Right forelimb (tissue), 1 donor: ENCODE measurements around the gene HOXB9.

Source experiments
- DNase-seq: peaks from one replicate; pipeline ENCODE4 v3.0.0-alpha.2; 2018

HOXB9 gene

DNA sequence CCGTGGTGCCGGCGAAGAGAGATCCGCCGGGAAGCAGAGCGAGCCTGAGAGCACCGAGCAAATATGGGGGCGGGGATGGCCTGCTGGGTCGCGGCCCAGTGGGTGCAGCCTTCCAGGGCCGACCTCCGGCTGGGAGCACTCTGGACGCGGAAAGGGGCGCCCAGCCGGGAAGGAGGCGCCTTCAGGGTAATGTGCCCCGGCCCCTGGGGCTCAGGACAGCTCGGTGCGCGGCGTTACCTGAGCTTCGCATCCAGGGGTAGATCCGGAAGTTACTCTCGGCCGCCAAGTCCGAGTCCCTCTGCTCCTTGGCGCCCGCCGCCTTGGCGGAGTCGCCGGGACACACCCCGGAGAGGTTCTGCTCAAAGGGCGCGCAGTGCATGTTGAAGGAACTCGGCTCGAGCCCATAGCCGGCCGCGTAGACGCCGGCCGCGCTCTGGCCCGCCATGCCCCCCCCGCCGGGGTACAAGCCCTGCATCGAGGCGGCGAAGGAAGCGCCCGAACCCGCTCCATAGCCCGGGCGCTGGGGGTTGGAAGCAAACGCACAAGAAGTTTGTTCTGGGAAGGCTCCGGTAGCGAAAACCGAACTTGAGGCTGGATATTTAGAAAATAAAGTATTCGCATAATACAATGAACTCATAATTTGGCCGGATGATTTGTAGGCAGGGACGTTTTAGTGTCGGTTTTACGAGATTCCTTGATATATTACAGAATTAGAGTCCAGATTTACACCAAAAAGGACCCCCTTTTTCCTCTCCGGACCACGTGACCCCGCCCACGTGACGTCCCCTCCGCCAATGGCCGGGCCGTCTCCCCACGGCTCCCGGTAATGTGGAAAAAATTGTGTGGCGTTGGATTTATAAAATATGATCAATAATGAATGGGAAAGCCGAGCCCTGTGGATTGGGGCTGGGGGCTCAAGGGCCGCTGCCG lies 15.6 kb downstream of the HOXB9 start, which contains the start of gene HOXB7:
HOXB7 (minus strand) TSS at position 736 of the 930 bp plus-strand sequence; CDS start at position 637, 99 bp downstream.
- no peak for DNase-seq

DNA sequence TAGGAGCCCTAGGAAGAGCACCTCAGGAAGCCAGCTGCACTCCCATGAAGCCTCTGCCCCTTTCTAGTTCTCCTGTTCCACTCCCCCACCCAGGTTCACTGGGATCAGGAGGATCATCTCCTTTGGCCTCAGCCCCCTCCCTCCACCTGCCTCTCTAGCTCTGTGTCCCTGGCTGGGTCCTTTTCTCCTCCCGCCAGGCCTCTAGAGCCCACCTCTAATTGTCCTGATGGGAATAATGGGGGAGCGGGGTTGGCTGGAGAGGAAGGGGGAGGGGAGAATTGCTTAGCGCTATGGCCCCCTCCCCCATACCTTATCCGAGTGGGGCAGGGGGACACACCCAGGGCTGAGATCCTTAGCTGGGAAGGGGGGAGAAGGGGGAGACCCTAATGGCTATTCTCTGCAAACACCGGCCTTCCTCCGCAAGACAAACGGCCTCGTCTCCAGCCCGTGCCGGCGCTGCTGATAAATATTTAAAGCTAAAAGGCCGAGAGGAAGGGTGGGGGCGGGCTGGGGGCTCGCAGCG lies 16.3 kb downstream of the HOXB9 start:
- DNase-seq: no peak

- DNase-seq: no peak
These were observed 17.1 kb downstream of the HOXB9 start for GRCh38 chr17:48609033-48609432.

DNA sequence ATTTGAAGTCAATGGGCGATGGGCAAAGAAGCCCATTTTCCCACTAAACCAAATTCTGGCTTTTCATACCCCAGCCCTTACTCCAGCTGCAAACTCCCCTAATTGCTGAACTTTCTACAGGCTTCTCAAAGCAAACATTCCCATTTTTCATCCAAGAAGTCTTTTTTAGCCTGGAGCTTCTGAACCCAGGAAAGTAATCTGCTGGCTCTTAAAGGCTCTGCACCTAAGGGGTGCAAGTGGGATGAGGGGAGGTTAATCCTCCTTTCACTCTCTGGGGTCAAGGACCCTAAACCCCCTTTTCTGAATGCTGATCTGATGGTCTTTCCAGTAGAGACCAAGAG lies 17.7 kb downstream of the HOXB9 start:
- DNase-seq: no peak

- no peak for DNase-seq
These were observed 19.1 kb downstream of the HOXB9 start for GRCh38 chr17:48606892-48607614.

DNA sequence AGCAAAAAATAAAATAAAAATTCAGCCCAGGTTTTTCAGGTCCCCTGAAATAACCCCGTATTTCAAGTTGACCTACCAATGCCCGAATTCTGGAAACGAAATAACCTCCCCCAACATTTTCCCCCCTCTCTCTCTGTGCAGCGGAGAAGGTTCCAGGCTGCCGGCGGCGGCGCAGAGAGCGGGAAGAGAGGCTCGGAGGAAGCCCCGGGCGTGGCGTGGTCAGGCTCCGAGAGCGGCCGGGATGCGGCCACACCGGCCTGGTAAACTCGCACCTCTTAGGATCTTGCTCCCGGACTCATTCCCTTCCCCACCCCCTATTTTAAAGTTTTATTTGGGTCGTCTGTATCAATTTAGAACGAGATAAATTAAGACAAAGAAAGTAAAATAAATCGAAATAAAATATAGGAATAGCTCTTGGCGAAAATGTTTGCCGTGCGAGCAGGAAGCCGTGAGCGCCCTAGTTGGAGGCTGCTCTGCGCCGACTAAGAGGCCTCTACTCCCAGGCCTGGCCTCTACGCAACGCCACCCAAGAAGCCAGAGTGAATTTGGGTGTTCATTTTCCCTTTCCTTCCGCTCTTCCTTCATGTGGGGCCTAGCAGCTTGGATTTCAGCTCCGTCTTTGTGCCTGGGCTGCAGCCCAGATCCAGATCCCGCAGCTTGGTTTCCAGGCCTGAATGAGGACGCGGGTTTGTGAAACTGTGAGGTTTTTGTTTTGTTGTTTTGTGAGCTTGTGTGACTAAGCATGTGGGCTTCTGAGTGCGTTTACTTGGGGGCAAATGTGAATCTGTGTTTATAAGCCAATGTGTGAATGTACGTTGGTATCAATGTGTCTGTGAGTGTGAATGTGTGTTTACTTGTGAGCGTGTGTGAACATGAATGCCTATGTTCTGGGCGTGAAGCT lies 19.9 kb downstream of the HOXB9 start:
- DNase-seq: no peak

DNA sequence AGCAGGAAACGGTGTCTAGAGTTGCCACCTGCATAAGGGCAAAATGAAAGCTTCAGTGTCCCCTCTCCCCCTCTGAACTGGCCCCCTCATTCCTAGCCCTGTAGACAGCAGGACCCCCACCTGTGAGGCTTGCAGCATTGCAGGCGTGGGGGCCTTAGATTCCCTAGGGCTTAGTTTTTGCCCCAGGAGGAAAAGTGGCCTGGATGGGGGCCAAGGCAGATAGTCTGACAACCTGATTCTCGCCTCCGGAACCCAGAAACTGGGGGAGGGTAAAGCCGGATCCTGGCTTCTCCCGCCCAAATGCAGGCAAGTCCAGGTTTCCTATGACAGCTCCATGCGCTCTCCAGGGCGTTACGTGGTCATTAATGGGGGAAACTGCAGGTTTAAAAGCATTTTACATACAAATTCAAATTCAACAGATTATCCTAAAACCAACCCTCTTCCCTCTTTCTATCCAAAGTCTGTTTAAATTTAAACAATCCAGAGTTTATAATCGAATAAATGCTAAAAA lies 20.7 kb downstream of the HOXB9 start:
- no peak for DNase-seq

GRCh38 chr17:48604770-48605329 lies 21.3 kb downstream of the HOXB9 start, which contains the start of gene HOXB6:
Gene HOXB6 (minus strand): TSS chr17:48604986. CDS start chr17:48598150, 6,836 bp downstream.
- DNase-seq: no peak

- no peak for DNase-seq
These were observed 22.0 kb downstream of the HOXB9 start for GRCh38 chr17:48603959-48604769.

- no peak for DNase-seq
These were observed 24.4 kb downstream of the HOXB9 start for GRCh38 chr17:48601539-48602425.

DNA sequence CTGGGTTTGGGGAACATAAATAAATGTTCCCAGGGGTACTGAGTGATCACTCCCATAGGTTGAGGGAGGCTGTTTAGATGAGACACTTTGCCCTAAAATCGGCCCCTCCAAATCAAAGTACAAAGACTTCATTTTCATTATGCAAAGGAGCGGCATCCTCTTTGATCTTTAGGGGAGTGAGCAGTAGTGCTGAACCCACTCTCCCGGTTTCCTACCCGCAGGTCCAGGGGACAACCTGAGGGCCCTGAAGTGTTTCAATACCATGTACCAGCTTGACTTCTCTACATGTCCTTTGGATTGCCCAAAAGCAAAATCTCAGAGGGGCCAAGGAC lies 25.0 kb downstream of the HOXB9 start:
- DNase-seq: no peak

DNA sequence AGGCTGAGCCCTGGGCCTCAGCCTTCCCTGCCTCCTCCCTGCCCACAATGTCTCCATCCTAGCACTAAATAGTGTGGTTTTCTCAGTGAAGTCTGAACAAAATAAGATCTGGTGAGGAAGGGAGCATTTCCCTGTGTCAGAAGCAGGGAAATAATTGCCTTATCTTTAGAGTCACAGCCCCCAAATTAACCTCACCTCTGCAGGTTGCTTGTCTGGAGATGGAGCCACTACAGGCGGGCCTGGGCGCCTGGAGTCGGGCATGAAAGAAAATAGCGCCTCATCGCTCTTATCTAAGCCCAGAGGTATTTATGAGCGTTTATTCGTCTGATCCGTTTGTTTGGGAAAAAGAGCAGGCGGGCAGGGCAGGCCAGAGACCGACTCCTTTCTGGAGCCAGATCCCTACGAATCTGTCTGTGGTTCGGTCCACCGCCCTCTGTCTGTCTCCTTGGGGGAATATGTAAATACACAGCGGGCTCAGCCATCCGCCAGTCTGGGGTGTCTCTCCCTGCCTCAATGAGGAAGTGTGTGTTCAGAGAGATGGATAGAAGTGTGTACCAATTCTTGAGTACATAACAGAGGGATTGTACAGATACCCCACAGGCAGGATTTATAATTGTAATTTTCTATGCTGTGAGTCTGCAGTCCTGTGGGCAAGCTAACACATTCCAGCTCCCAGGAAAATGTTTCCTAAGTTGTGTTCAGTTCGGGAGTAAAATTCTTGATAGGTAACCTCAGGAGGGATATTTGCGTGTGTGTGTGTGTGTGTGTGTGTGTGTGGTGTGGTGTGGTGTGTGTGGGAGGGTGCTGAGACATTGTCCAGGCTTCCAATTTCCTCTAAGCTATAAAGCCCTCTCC lies 25.7 kb downstream of the HOXB9 start:
- DNase-seq: no peak

DNA sequence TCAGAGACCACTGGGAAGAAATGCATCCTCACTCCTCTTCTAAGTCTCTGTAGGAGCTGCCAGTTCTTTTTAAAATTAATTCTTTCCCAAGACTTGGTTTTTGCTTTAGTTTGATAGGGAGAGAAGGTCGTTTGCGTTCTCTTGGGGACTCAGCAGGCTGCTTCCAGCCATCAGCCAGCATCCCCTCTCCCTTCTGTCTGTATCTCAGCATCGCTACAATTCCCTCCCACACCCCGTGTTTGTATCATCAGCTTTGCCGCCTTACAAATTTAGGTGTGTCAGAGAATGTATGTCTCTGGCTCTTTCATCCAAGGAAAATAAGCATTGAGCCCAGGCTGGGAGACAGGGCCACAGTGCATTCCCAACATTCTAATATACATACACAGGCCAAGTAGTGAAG lies 26.8 kb downstream of the HOXB9 start:
- DNase-seq: no peak

GRCh38 chr17:48598736-48599135 lies 27.4 kb downstream of the HOXB9 start:
- no peak for DNase-seq

DNA sequence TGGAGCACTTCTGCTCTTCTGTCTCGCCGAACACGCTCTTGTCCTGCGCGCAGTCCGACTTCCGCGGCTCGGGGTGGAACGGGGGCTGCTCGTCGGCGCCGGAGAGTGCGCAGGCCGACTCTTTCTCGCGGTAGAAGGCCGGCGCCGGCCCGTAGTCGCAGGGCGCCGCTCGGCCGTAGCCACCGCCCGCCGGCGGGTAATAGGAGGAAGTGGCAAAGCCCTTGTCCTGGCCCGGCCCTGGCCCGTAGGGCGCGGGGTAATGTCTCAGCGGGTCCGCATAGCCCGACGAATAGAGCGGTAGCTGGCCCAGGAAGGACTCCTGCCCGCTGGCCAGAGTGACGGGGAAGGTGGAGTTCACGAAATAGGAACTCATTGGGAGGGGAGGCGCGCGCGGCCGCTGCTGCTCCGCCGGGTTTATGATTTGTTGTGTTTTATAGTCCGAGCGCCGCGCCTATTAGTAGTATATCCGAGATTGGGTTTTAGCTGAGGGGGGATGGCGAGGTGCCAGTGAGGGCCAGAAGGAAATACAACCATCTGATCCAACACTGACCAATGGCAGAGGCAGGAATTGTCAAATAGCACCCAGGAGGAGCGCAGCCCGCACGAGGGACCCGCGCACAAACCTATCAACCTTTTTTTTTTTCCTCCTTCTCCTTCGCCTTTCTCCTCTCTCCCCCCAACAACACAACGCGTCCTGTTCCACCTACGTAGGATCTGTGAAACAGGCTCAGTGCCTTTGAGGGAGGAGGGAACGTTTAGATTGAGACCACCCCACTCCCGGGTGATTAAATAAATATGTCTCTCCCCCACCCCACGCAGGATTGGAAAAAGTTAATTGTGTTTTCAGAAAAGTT lies 28.2 kb downstream of the HOXB9 start:
- DNase-seq: no peak

DNA sequence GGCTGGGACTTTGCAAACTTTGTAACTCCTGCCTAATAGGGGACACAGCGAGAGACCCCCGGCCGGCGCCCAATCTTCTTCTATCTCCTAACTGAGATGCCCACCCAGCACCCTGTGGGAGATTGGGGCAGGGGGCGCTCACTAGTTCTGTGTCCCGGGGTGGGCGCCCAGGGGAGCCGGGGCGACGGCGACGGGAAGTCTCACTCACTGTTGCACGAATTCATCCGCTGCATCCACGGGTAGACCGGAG lies 28.7 kb downstream of the HOXB9 start:
- no peak for DNase-seq

GRCh38 chr17:48596735-48597527 lies 29.2 kb downstream of the HOXB9 start:
- DNase-seq: no peak
